Measurements from ENCODE around the gene MAGIX. TPM values are rescaled to one million over a fixed set of nuclear protein-coding genes. Genes with fewer than 3 reads are reported as not detected.
"Not testable (repeated sequence)": the region's sequence is repeated elsewhere in the genome, so short reads cannot be mapped to it uniquely, and the experiment has no call there.

Gene MAGIX
- polyA plus RNA-seq, 1 of the 3 experiments (the other 2 are of a cell fraction) = 1.1 TPM

- H3K79me2 ChIP-seq (ENCODE audit: insufficient read depth); H2AFZ ChIP-seq (ENCODE audit: low read depth); H3K9me3 ChIP-seq; H3K9me2 ChIP-seq; H4K20me1 ChIP-seq (ENCODE audit: insufficient read depth); H3K36me3 ChIP-seq (replicated peaks in 1 of 2; ENCODE audit: control insufficient read depth in 1 of 2, insufficient read depth in 2 of 2, low read length in 1 of 2); DNase-seq; H3K4me3 ChIP-seq (ENCODE audit: low read depth in 2 of 2, low read length in 1 of 2); H3K4me2 ChIP-seq; H3K9ac ChIP-seq; H3K27ac ChIP-seq (ENCODE audit: low read depth in 2 of 2, low read length in 1 of 2); H3K4me1 ChIP-seq (ENCODE audit: control insufficient read depth in 1 of 2, insufficient read depth in 2 of 2, low read depth in 1 of 2, low read length in 1 of 2); POLR2A ChIA-PET; H3F3A ChIP-seq (replicated peaks; ENCODE audit: insufficient read depth): not testable (repeated sequence)
- CTCF ChIA-PET = interaction anchor here (1.3 kb wide), 1 partner anchor 15 kb away, joined by 4 read pairs; no protein-coding TSS in a partner anchor
- 52% methylated on average over 16 of the region's 21 CpGs for WGBS (ENCODE audit: low lambda C conversion rate)
- peaks cover 24% of the 10 kb centered on the region for H3K27me3 ChIP-seq (ENCODE audit: insufficient read depth)
Observed at GRCh38 chrX:49148390-49149100, 14.0 kb upstream of the MAGIX start.

- 74% methylated on average over 14 of the region's 14 CpGs for WGBS (ENCODE audit: low lambda C conversion rate)
- H3F3A ChIP-seq (replicated peaks; ENCODE audit: insufficient read depth); H2AFZ ChIP-seq (ENCODE audit: low read depth); H3K4me1 ChIP-seq (ENCODE audit: control insufficient read depth in 1 of 2, insufficient read depth in 2 of 2, low read depth in 1 of 2, low read length in 1 of 2); DNase-seq; H3K27ac ChIP-seq (ENCODE audit: low read depth in 2 of 2, low read length in 1 of 2); H3K9me3 ChIP-seq; H4K20me1 ChIP-seq (ENCODE audit: insufficient read depth); H3K4me2 ChIP-seq; H3K4me3 ChIP-seq (ENCODE audit: low read depth in 2 of 2, low read length in 1 of 2); H3K79me2 ChIP-seq (ENCODE audit: insufficient read depth); H3K36me3 ChIP-seq (replicated peaks in 1 of 2; ENCODE audit: control insufficient read depth in 1 of 2, insufficient read depth in 2 of 2, low read length in 1 of 2); POLR2A ChIA-PET; H3K9ac ChIP-seq; H3K9me2 ChIP-seq: not testable (repeated sequence)
- H3K27me3 ChIP-seq (ENCODE audit: insufficient read depth) = peaks cover 24% of the 10 kb centered on the region
- CTCF ChIA-PET = interaction anchor here (1.3 kb wide), 1 partner anchor 14 kb away, joined by 4 read pairs; no protein-coding TSS in a partner anchor
Observed at GRCh38 chrX:49149291-49149690, 13.3 kb upstream of the MAGIX start.

GRCh38 chrX:49153467-49153866 is 9.1 kb upstream of the MAGIX start:
- Histone ChIP-seq H3K36me3 (replicated peaks in 1 of 2; ENCODE audit: control insufficient read depth in 1 of 2, insufficient read depth in 2 of 2, low read length in 1 of 2) (no peaks in the 10 kb centered on the region), H2AFZ (ENCODE audit: low read depth) (no peak overlapping the region), H3K9me2 (no peaks in the 10 kb centered on the region), H3K9me3 (no peaks in the 10 kb centered on the region), H3K4me1 (ENCODE audit: control insufficient read depth in 1 of 2, insufficient read depth in 2 of 2, low read depth in 1 of 2, low read length in 1 of 2) (no peaks in the 10 kb centered on the region; a peak in 1 of 4 replicates), H3F3A (replicated peaks; ENCODE audit: insufficient read depth) (peaks cover 3% of the 10 kb centered on the region), H3K4me3 (ENCODE audit: low read depth in 2 of 2, low read length in 1 of 2) (no peak overlapping the region), H3K27me3 (ENCODE audit: insufficient read depth) (peaks cover 15% of the 10 kb centered on the region; the same call in 1 of the 2 replicates), H4K20me1 (ENCODE audit: insufficient read depth) (no peaks in the 10 kb centered on the region), H3K9ac (no peak overlapping the region), H3K27ac (ENCODE audit: low read depth in 2 of 2, low read length in 1 of 2) (no peak overlapping the region), H3K4me2 (no peak overlapping the region), H3K79me2 (ENCODE audit: insufficient read depth) (no peaks in the 10 kb centered on the region)
- CTCF ChIA-PET = no interaction called here
- POLR2A ChIA-PET = no interaction called here
- 56% methylated on average over 1 of the region's 1 CpG for WGBS (ENCODE audit: low lambda C conversion rate)
- DNase-seq = no peak
- TF ChIP-seq IRF3 (IDR thresholded peaks at IDR 0.05; ENCODE audit: low read depth, low read length) (no peak), RCOR1 (IDR thresholded peaks at IDR 0.05; ENCODE audit: low read length) (no peak), MEF2A (IDR thresholded peaks at IDR 0.05; ENCODE audit: borderline replicate concordance, low read depth) (no peak), YY1 (IDR thresholded peaks at IDR 0.05; ENCODE audit: low read depth) (no peak)

All from SK-N-SH (cell line).